A549 (cell line): ENCODE data around the gene C1orf185. TPM values are rescaled to one million over a fixed set of nuclear protein-coding genes. Genes with fewer than 3 reads are reported as not detected.

Experiments used
- ATAC-seq, 2 experiments: fragments of 200-7000 bp in 1 of 2; fragments of >200 bp in 1 of 2; cut with Nextera tagmentation in 1 of 2; cut with Tn5 transposase in 1 of 2; 3 replicates each; pipeline versions ENCODE4 v1.8.0 to v1.9.1; 2018 to 2020; ENCODE audit warnings: mild to moderate bottlenecking in 1 of 2, moderate library complexity in 1 of 2
- CTCF ChIA-PET: fragments of 300-600 bp; sonication (Branson Sonifier 250); formaldehyde crosslinking; extraction: SDS; loops from one replicate; lab custom pipeline; 2021; ENCODE audit warnings: antibody characterized with exemption, inconsistent platforms; lab: Yijun Ruan, JAX
- POLR2A ChIA-PET: fragments of 350-600 bp; formaldehyde crosslinking; extraction: SDS; loops from one replicate; lab custom pipeline; 2021; ENCODE audit warnings: antibody characterized with exemption, inconsistent platforms; lab: Yijun Ruan, JAX
- DNase-seq, 2 experiments: peaks; one replicate each; pipeline versions ENCODE4 v3.0.0 to v3.0.0-alpha.2; 2011 to 2016; ENCODE audit warnings: low read depth in 1 of 2, low spot score in 1 of 2
- FAIRE-seq: peaks from 2 replicates; lab custom pipeline; 2011; peaks lifted over from hg19 to GRCh38; lab: Jason Lieb, UNC
- H3K27ac ChIP-seq, 2 experiments: fragments of >200 bp; sonication (Bioruptor Twin); formaldehyde crosslinking; 3 replicates each; pipeline ENCODE4 v1.5.1; 2016 to 2017
- H3K4me1 ChIP-seq: fragments of >200 bp; sonication (Bioruptor Twin); formaldehyde crosslinking; 3 replicates; pipeline ENCODE4 v1.6.1; 2016
- H3K4me2 ChIP-seq: fragments of >200 bp; sonication (Bioruptor Twin); formaldehyde crosslinking; 3 replicates; pipeline ENCODE4 v1.6.1; 2016
- H3K4me3 ChIP-seq: fragments of >200 bp; sonication (Bioruptor Twin); formaldehyde crosslinking; 3 replicates; pipeline ENCODE4 v1.5.1; 2016
- H3K9me3 ChIP-seq: fragments of >200 bp; sonication (Bioruptor Twin); formaldehyde crosslinking; 3 replicates; pipeline ENCODE4 v1.6.1; 2016
- BHLHE40 ChIP-seq: IDR thresholded peaks from 2 replicates; pipeline ENCODE4 v1.6.1; 2012; ENCODE audit warnings: low read depth, low read length, inconsistent platforms
- CBX2 ChIP-seq: fragments of 200-600 bp; sonication (generic); IDR thresholded peaks from 2 replicates; pipeline ENCODE4 v1.6.1; 2016; ENCODE audit warnings: low read depth, mild to moderate bottlenecking, borderline replicate concordance
- EHF ChIP-seq: fragments of 250-450 bp; sonication (Bioruptor Pico); IDR thresholded peaks from 2 replicates; pipeline ENCODE4 v1.5.0; 2020; ENCODE audit warnings: mild to moderate bottlenecking
- EHMT2 ChIP-seq: fragments of 200-600 bp; sonication (generic); IDR thresholded peaks from 2 replicates; pipeline ENCODE4 v1.6.1; 2016; ENCODE audit warnings: antibody characterized with exemption, low read depth, mild to moderate bottlenecking, moderate library complexity
- FOSB ChIP-seq: fragments of 250-450 bp; sonication (Bioruptor Pico); IDR thresholded peaks from 2 replicates; pipeline ENCODE4 v1.5.0; 2020; ENCODE audit warnings: mild to moderate bottlenecking, moderate library complexity
- FOSL2 ChIP-seq, 2 experiments: fragments of 450-650 bp in 1 of 2; fragments of >200 bp in 1 of 2; sonication (Bioruptor Twin) in 1 of 2; formaldehyde crosslinking; IDR thresholded peaks; 2 replicates each; pipeline versions ENCODE4 v1.5.0 to v1.6.1; 2016 to 2020; ENCODE audit warnings: mild to moderate bottlenecking in 1 of 2, moderate library complexity in 1 of 2
- HEYL ChIP-seq: fragments of 250-450 bp; sonication (Bioruptor Pico); IDR thresholded peaks from 2 replicates; pipeline ENCODE4 v1.8.0; 2021; ENCODE audit warnings: mild to moderate bottlenecking, moderate library complexity
- HMGXB4 ChIP-seq: fragments of 250-450 bp; sonication (Bioruptor Pico); IDR thresholded peaks from 2 replicates; pipeline ENCODE4 v1.5.0; 2021; ENCODE audit warnings: mild to moderate bottlenecking, moderate library complexity, borderline replicate concordance
- HOXB5 ChIP-seq: fragments of 250-450 bp; sonication (Bioruptor Pico); IDR thresholded peaks from 2 replicates; pipeline ENCODE4 v1.5.0; 2020; ENCODE audit warnings: mild to moderate bottlenecking, moderate library complexity
- KDM5A ChIP-seq: fragments of 200-600 bp; sonication (generic); IDR thresholded peaks from 2 replicates; pipeline ENCODE4 v1.6.1; 2016; ENCODE audit warnings: antibody characterized with exemption, mild to moderate bottlenecking
- NPAS2 ChIP-seq: fragments of 250-450 bp; sonication (Bioruptor Pico); IDR thresholded peaks from 2 replicates; pipeline ENCODE4 v1.8.0; 2022; ENCODE audit warnings: mild to moderate bottlenecking, moderate library complexity, borderline replicate concordance
- PHF8 ChIP-seq: fragments of 200-600 bp; sonication (generic); IDR thresholded peaks from 2 replicates; pipeline ENCODE4 v1.6.1; 2016; ENCODE audit warnings: low read depth, mild to moderate bottlenecking, antibody characterized with exemption, moderate library complexity, borderline replicate concordance
- POLR2AphosphoS2 ChIP-seq: conservative IDR thresholded peaks from 2 replicates; pipeline ENCODE4 v1.6.1; 2012; ENCODE audit warnings: low read length, improper control_type of control experiment, inconsistent platforms
- RARB ChIP-seq: fragments of 250-450 bp; sonication (Bioruptor Pico); IDR thresholded peaks from 2 replicates; pipeline ENCODE4 v1.8.0; 2021; ENCODE audit warnings: mild to moderate bottlenecking, moderate library complexity
- SMC3 ChIP-seq: fragments of >200 bp; sonication (Bioruptor Twin); formaldehyde crosslinking; IDR thresholded peaks from 3 replicates; pipeline ENCODE4 v1.6.1; 2018; ENCODE audit warnings: inconsistent platforms
- ZC3H11A ChIP-seq: fragments of 450-650 bp; IDR thresholded peaks from 2 replicates; pipeline ENCODE4 v1.6.1; 2014; ENCODE audit warnings: antibody characterized with exemption, mild to moderate bottlenecking
- ZFP36 ChIP-seq: fragments of 450-650 bp; IDR thresholded peaks from 2 replicates; pipeline ENCODE4 v1.6.1; 2014; ENCODE audit warnings: borderline replicate concordance; ENCODE audit not compliant: partially characterized antibody
- ZNF302 ChIP-seq: fragments of 250-450 bp; sonication (Bioruptor Pico); IDR thresholded peaks from 2 replicates; pipeline ENCODE4 v1.9.0; 2021; ENCODE audit warnings: inconsistent platforms, mild to moderate bottlenecking, moderate library complexity
- ZSCAN20 ChIP-seq: fragments of 250-450 bp; sonication (Bioruptor Pico); IDR thresholded peaks from 2 replicates; pipeline ENCODE4 v1.8.0; 2022; ENCODE audit warnings: mild to moderate bottlenecking, moderate library complexity
- WGBS: methylation state at CpG from one replicate; pipeline ENCODE4 v1.1.6; 2017; ENCODE audit errors: missing lambda C conversion rate; 5-methylcytosine and 5-hydroxymethylcytosine counted together
- polyA plus RNA-seq, 4 experiments: library from polyadenylated mRNA; depleted of rRNA in 3 of 4; stranded (reverse); fragments of >200 nt; fragmentation: RNase III in 1 of 4; extraction: RNeasy Plus Mini Kit Qiagen cat#74134 plus additional on column Dnase treatment in 1 of 4; gene quantifications; 2 replicates in 3 of 4; 3 replicates in 1 of 4; pipeline ENCODE4 v1.2.3, GENCODE V29; 2011 to 2017
- TF ChIP-seq, protein P1 (sequence below): fragments of 450-650 bp; IDR thresholded peaks from 2 replicates; pipeline ENCODE4 v1.6.1; 2014; ENCODE audit warnings: antibody characterized with exemption
- TF ChIP-seq, protein P2 (sequence below): fragments of >200 bp; sonication (Bioruptor Twin); formaldehyde crosslinking; IDR thresholded peaks from 3 replicates; pipeline ENCODE4 v1.6.1; 2016
- TF ChIP-seq, protein P3 (sequence below): IDR thresholded peaks from 2 replicates; pipeline ENCODE4 v1.6.1; 2012
- TF ChIP-seq, protein P4 (sequence below): fragments of 250-450 bp; sonication (Bioruptor Pico); IDR thresholded peaks from 2 replicates; pipeline ENCODE4 v1.5.0; 2020; ENCODE audit warnings: low read depth, mild to moderate bottlenecking, moderate library complexity

C1orf185 gene
- polyA plus RNA-seq, 2 of the 4 experiments (the other 2 are of a cell fraction): not detected

DNA sequence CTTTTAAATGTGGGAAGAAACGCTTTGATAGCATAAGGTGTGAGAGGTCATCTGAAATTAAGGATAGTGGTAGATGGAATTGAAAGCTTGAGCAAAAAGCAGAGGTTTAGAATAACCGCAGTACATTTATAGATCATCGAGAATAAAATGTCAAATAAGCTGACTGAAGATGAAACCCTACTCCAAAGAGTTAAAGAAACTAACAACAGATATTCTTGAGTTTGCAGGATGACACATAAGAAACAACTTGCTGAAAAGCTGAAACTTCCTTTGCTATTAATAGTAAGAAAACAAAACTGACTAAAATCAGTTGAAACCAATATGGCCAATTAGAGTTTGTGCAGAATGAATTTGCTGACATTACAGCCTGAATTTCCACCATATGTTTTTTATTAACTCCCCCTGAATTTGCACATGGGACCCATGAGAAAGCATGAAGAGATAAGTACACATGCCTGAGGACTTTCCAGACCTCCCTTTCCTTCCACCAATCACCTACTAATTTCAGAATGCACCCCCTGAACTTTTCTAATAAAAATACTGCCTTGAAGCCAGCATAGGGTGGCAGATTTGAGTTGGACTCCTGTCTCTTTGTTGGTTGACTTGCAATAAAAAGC lies 1.7 kb upstream of the C1orf185 start:
- CTCF ChIA-PET: interaction anchor here (0.9 to 1.1 kb wide), 3 partner anchors 8 to 171 kb away, joined by 3 read pairs; no protein-coding TSS in a partner anchor
- Histone ChIP-seq H3K9me3 (no peaks in the 10 kb centered on the region), H3K4me3 (no peak overlapping the region), H3K4me2 (no peak overlapping the region), H3K27ac (no peak overlapping the region), H3K4me1 (no peaks in the 10 kb centered on the region)
- FAIRE-seq (no peak), DNase-seq (no peak), ATAC-seq (no peak)
- POLR2A ChIA-PET: no interaction called here
- TF ChIP-seq, protein P1, sequence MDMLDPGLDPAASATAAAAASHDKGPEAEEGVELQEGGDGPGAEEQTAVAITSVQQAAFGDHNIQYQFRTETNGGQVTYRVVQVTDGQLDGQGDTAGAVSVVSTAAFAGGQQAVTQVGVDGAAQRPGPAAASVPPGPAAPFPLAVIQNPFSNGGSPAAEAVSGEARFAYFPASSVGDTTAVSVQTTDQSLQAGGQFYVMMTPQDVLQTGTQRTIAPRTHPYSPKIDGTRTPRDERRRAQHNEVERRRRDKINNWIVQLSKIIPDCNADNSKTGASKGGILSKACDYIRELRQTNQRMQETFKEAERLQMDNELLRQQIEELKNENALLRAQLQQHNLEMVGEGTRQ: no peak
- TF ChIP-seq, protein P2, sequence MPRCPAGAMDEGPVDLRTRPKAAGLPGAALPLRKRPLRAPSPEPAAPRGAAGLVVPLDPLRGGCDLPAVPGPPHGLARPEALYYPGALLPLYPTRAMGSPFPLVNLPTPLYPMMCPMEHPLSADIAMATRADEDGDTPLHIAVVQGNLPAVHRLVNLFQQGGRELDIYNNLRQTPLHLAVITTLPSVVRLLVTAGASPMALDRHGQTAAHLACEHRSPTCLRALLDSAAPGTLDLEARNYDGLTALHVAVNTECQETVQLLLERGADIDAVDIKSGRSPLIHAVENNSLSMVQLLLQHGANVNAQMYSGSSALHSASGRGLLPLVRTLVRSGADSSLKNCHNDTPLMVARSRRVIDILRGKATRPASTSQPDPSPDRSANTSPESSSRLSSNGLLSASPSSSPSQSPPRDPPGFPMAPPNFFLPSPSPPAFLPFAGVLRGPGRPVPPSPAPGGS: no peak
- TF ChIP-seq FOSL2 (IDR thresholded peaks at IDR 0.05) (no peak), FOSL2 (CRISPR knock-in tag; IDR thresholded peaks at IDR 0.05) (no peak), HMGXB4 (no peak), SMC3 (no peak), BHLHE40 (no peak), FOSB (no peak), PHF8 (no peak), ZNF302 (no peak), EHF (no peak), HEYL (no peak), KDM5A (no peak), ZC3H11A (no peak), CBX2 (no peak)
- 54% methylated on average over 3 of the region's 3 CpGs for WGBS

GRCh38 chr1:51114137-51114536 lies 12.1 kb downstream of the C1orf185 start:
- FAIRE-seq: no peak
- Histone ChIP-seq H3K4me3 (no peak overlapping the region), H3K27ac (no peak overlapping the region), H3K4me2 (no peak overlapping the region), H3K9me3 (no peaks in the 10 kb centered on the region), H3K4me1 (no peaks in the 10 kb centered on the region)
- WGBS: 87% methylated on average over 6 of the region's 6 CpGs
- no peak for TF ChIP-seq HMGXB4
- TF ChIP-seq KDM5A: no peak
- TF ChIP-seq EHMT2: no peak
- no peak for TF ChIP-seq HOXB5 (CRISPR knock-in tag)
- TF ChIP-seq POLR2AphosphoS2: no peak
- TF ChIP-seq ZFP36: no peak
- TF ChIP-seq, protein P3, sequence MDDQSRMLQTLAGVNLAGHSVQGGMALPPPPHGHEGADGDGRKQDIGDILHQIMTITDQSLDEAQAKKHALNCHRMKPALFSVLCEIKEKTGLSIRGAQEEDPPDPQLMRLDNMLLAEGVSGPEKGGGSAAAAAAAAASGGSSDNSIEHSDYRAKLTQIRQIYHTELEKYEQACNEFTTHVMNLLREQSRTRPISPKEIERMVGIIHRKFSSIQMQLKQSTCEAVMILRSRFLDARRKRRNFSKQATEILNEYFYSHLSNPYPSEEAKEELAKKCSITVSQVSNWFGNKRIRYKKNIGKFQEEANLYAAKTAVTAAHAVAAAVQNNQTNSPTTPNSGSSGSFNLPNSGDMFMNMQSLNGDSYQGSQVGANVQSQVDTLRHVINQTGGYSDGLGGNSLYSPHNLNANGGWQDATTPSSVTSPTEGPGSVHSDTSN: no peak
- no peak for TF ChIP-seq RARB (CRISPR knock-in tag)
- TF ChIP-seq NPAS2: no peak
- TF ChIP-seq ZSCAN20 (CRISPR knock-in tag): no peak
- TF ChIP-seq, protein P4, sequence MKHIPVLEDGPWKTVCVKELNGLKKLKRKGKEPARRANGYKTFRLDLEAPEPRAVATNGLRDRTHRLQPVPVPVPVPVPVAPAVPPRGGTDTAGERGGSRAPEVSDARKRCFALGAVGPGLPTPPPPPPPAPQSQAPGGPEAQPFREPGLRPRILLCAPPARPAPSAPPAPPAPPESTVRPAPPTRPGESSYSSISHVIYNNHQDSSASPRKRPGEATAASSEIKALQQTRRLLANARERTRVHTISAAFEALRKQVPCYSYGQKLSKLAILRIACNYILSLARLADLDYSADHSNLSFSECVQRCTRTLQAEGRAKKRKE: no peak
- CTCF ChIA-PET: no interaction called here
- no peak for DNase-seq
- ATAC-seq: no peak
- POLR2A ChIA-PET: no interaction called here
